DMS79 treated with DMSO at 0.1 percent for 48 hours (cell line): Measurements from ENCODE around the gene IRX6.
A peak's percentile ranks its signal among the peaks of the same experiment; 100 is the strongest.

ENCODE experiments used
- DNase-seq: peaks from one replicate; lab custom pipeline; 2025; lab: John Stamatoyannopoulos, UW

IRX6 gene

GRCh38 chr16:55323637-55324271 is at the start of gene IRX6:
Gene IRX6, plus strand, starts transcription at chr16:55324203. Its CDS starts 889 bp downstream, at chr16:55325092.
- no peak for DNase-seq

GRCh38 chr16:55274391-55274790 is 49.6 kb upstream of the IRX6 start:
- DNase-seq = no peak

GRCh38 chr16:55275167-55275566 is 48.8 kb upstream of the IRX6 start:
- DNase-seq = no peak

- DNase-seq = no peak
These were observed 48.1 kb upstream of the IRX6 start for GRCh38 chr16:55275869-55276268.

GRCh38 chr16:55277536-55277935 is 46.5 kb upstream of the IRX6 start:
- DNase-seq = no peak

DNA sequence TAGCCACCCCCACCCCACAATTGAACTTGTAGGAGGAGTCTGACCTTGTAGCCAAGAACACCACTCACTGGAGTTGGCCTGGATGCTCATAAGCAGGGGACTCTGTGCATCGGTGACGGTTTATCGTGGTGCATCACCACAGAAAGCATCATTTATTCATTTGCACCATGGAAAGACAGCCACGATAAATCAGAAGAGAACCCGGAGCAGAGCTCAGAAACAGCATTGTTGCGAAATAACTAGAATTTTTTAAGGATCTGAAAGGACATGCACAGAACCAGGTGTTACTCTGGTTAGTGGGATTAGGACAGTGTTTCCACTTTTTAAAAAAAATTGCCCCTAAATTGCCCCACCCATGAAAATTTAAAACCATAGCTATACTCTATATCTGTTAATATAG is 44.4 kb upstream of the IRX6 start:
- DNase-seq = no peak

DNA sequence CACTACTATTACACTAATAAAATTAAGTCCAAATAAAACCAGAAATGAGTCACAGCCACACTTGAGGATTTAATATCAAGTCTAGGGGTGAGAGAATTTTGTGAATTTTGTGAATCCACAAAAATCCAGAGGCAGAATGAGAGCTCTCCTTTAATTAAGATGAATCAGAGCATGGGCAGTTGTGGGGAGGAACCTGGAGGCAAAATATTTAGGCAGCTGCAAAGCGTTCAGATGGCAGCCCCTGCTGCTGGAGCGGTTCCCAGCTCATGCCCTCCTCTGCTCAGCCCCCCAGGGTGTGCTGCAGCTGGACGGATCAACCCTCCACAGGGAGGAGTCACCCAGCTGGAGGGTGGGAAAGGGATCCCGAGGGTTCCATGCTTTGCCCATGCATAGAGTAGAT is 43.4 kb upstream of the IRX6 start:
- DNase-seq = no peak

DNA sequence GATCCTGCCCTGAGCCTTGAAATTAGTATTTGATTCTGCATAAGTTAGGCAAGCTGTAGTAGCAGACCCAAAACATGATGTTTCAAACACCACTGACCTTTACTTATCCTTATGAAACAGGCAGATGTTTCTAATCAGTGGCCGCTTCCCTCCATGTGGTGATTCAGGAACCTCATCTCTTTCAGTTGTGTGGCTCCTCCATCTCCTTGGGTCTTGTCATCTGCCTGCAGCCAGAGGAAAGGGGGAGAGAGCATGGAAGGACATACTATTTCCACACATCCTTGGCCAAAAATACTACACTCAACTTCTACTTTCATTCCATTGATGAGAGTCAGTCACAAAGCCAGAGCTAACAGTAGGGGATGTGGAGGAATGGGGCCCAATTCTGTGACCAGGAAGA is 41.6 kb upstream of the IRX6 start:
- no peak for DNase-seq

- DNase-seq = no peak
These were observed 39.9 kb upstream of the IRX6 start for GRCh38 chr16:55283812-55284717.

- no peak for DNase-seq
These were observed 39.3 kb upstream of the IRX6 start for GRCh38 chr16:55284718-55285099.

- no peak for DNase-seq
These were observed 38.4 kb upstream of the IRX6 start for GRCh38 chr16:55285586-55285985.

DNA sequence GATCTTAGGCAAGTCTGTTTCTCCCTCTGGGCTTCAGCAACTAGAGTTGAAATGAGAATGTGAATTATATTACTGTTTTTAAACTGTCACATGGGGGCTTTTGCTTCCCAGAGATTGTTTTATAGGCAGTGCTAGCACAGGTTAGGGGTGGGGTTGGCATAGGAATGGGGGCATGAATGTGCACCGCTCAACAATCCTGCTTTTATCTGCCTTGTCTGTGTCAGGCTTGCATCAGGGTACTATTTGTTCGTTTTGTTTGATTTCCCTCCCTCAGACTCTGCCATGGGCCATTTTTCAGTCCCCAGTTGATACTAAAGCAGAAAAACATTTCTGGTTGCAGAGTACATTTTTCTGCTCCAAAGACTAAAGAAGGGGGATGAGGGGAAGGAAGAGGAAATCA is 34.6 kb upstream of the IRX6 start:
- DNase-seq = no peak

GRCh38 chr16:55291847-55292246 is 32.2 kb upstream of the IRX6 start:
- DNase-seq = no peak

DNA sequence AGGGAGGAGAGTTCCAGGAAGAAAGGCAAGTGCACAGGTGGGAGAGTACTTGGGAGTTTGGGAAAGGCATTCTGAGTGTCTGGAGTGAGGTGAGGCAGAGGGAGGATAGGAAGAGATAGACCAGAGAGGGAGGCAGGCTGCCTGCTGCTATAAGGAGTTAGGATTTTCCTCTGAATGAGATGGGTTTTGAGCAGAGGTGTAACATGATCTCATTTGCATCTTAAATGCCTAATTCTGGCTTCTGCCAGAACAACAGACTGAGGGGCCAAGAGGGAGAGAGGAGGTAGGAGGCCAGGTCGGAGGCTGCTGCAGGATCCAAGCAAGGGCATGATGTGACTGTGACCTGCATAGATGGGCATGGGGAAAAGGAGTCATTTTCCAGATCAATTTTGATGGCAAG is 31.5 kb upstream of the IRX6 start:
- DNase-seq = no peak

DNA sequence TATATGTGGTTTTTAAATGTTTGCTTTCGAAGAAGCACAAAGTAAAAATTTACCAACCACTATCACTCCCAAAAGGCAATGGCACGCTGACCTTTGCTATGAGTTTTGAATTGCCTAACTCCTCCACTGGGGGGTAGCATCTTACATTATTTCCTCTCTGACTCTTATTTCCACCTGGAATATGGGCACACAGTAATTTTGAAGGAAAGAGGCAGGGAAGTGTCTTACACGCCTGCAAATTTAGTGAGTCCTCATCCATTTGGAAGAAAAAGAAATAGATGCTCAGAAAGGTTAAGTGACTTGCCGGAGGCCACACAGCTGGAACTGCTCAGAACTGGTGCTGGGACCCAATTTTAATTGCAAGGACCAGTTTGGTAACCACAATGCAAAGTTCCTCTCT is 29.9 kb upstream of the IRX6 start:
- DNase-seq = no peak

- no peak for DNase-seq
These were observed 29.1 kb upstream of the IRX6 start for GRCh38 chr16:55294931-55295342.

- peak; percentile 7 for DNase-seq
These were observed 26.7 kb upstream of the IRX6 start for GRCh38 chr16:55297062-55297909.

- DNase-seq = no peak
These were observed 26.0 kb upstream of the IRX6 start for GRCh38 chr16:55297910-55298479.

DNA sequence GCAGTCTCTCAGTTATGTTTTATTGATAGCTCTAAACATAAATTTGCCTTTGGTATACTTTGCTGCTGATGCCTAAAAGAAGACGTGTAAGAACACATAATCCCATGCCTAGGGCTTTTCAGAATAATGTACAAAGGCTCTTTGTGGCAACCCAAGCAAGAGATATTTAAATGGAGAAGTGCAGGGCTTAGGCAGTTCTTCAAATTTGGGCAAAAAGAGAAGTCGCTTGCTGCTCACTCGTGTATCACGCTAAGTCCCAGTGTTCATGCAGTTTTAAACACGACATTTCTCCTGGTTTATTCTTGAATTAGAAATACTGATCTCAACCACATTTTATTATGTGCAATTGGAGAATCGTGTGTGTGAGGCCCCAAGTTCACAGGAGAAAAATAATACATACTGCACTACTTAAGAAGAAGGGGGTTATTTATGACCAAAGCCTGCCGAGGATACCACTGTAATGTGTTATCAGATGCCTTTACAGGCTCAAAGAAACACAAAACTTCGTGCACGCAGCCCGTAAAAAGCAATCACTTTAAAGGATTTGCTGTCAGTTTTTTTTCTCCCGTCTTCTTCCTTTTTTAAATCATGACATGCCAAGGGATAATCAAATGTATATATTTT is 22.5 kb upstream of the IRX6 start:
- DNase-seq = no peak

GRCh38 chr16:55302635-55303034 is 21.4 kb upstream of the IRX6 start:
- no peak for DNase-seq

GRCh38 chr16:55308973-55309372 is 15.0 kb upstream of the IRX6 start:
- DNase-seq = no peak

DNA sequence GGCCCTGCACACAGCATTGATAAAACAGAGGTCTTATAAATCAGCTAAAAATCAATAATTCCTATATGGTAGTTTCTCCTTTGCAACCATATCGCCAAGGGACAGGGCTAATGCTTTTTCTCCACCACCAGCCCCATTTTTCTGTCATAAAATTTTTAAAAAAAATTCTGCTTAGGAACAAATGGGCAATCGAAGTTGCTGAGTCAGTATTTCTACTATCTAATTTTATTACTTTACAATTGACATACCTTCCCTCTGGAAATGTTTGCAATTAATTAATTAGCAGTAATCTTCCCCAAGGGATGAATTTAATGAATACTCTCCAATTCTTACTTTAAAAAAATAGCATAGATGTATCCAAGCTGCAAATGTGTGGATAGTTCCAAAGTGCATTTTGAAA is 1.7 kb upstream of the IRX6 start:
- DNase-seq = no peak
